ENCODE data around the gene AASDH. TPM values are rescaled to one million over a fixed set of nuclear protein-coding genes. Genes with fewer than 3 reads are reported as not detected.
"Not testable (repeated sequence)": the region's sequence is repeated elsewhere in the genome, so short reads cannot be mapped to it uniquely, and the experiment has no call there.

Gene AASDH
- total RNA-seq, 1 donor from 2014 or later, result 10.4 TPM

- TF ChIP-seq CTCF (IDR thresholded peaks at IDR 0.05; ENCODE audit: insufficient read depth, low read length, poor library complexity, severe bottlenecking), result no peak
- Histone ChIP-seq H3K36me3 (ENCODE audit: control insufficient read depth, insufficient read depth, low read length) (no peaks in the 10 kb centered on the region), H3K27me3 (ENCODE audit: control insufficient read depth, insufficient read depth, low read length) (no peaks in the 10 kb centered on the region), H3K4me3 (ENCODE audit: low read depth, low read length) (peak overlapping the region; percentile 6)
- DNase-seq (ENCODE audit: low read depth), result no peak
These were observed 1.2 kb downstream of the AASDH start for GRCh38 chr4:56386091-56386490.

GRCh38 chr4:56375458-56375857, 11.8 kb downstream of the AASDH start:
- Histone ChIP-seq H3K36me3 (ENCODE audit: control insufficient read depth, insufficient read depth, low read length) (no peaks in the 10 kb centered on the region), H3K4me3 (ENCODE audit: low read depth, low read length) (no peak overlapping the region), H3K27me3 (ENCODE audit: control insufficient read depth, insufficient read depth, low read length) (no peaks in the 10 kb centered on the region)
- DNase-seq (ENCODE audit: low read depth), result no peak
- TF ChIP-seq CTCF (IDR thresholded peaks at IDR 0.05; ENCODE audit: insufficient read depth, low read length, poor library complexity, severe bottlenecking), result no peak

- no peaks in the 10 kb centered on the region for H3K27me3 ChIP-seq (ENCODE audit: control insufficient read depth, insufficient read depth, low read length)
- H3K4me3 ChIP-seq (ENCODE audit: low read depth, low read length), result no peak overlapping the region
- TF ChIP-seq CTCF (IDR thresholded peaks at IDR 0.05; ENCODE audit: insufficient read depth, low read length, poor library complexity, severe bottlenecking), result no peak
- no peak for DNase-seq (ENCODE audit: low read depth)
- H3K36me3 ChIP-seq (ENCODE audit: control insufficient read depth, insufficient read depth, low read length), result no peaks in the 10 kb centered on the region
These were observed 12.3 kb downstream of the AASDH start for GRCh38 chr4:56374956-56375355.

GRCh38 chr4:56372774-56373173, 14.5 kb downstream of the AASDH start:
- no peak overlapping the region for H3K4me3 ChIP-seq (ENCODE audit: low read depth, low read length)
- TF ChIP-seq CTCF (IDR thresholded peaks at IDR 0.05; ENCODE audit: insufficient read depth, low read length, poor library complexity, severe bottlenecking), result no peak
- H3K36me3 ChIP-seq (ENCODE audit: control insufficient read depth, insufficient read depth, low read length), result no peaks in the 10 kb centered on the region
- no peak for DNase-seq (ENCODE audit: low read depth)
- no peaks in the 10 kb centered on the region for H3K27me3 ChIP-seq (ENCODE audit: control insufficient read depth, insufficient read depth, low read length)

GRCh38 chr4:56371426-56372220, 15.7 kb downstream of the AASDH start:
- TF ChIP-seq CTCF (IDR thresholded peaks at IDR 0.05; ENCODE audit: insufficient read depth, low read length, poor library complexity, severe bottlenecking), result no peak
- H3K27me3 ChIP-seq (ENCODE audit: control insufficient read depth, insufficient read depth, low read length), result no peaks in the 10 kb centered on the region
- DNase-seq (ENCODE audit: low read depth), result no peak
- H3K4me3 ChIP-seq (ENCODE audit: low read depth, low read length), result no peak overlapping the region
- H3K36me3 ChIP-seq (ENCODE audit: control insufficient read depth, insufficient read depth, low read length), result no peaks in the 10 kb centered on the region

- no peak for TF ChIP-seq CTCF (IDR thresholded peaks at IDR 0.05; ENCODE audit: insufficient read depth, low read length, poor library complexity, severe bottlenecking)
- DNase-seq (ENCODE audit: low read depth), result no peak
- H3K27me3 ChIP-seq (ENCODE audit: control insufficient read depth, insufficient read depth, low read length), result no peaks in the 10 kb centered on the region
- H3K4me3 ChIP-seq (ENCODE audit: low read depth, low read length), result no peak overlapping the region
- no peaks in the 10 kb centered on the region for H3K36me3 ChIP-seq (ENCODE audit: control insufficient read depth, insufficient read depth, low read length)
These were observed 16.9 kb downstream of the AASDH start for GRCh38 chr4:56370377-56370776.

GRCh38 chr4:56362981-56363380, 24.3 kb downstream of the AASDH start:
- not testable (repeated sequence) for H3K4me3 ChIP-seq (ENCODE audit: low read depth, low read length); H3K36me3 ChIP-seq (ENCODE audit: control insufficient read depth, insufficient read depth, low read length); H3K27me3 ChIP-seq (ENCODE audit: control insufficient read depth, insufficient read depth, low read length); DNase-seq (ENCODE audit: low read depth)

All from kidney epithelial cell (primary cell).